NCI-H2227 (cell line): ENCODE measurements around the gene SUPT4H1.

ENCODE experiments used
- DNase-seq: peaks from one replicate; lab custom pipeline; 2025; ENCODE audit not compliant: unreplicated experiment; lab: John Stamatoyannopoulos, UW

The SUPT4H1 gene

DNA sequence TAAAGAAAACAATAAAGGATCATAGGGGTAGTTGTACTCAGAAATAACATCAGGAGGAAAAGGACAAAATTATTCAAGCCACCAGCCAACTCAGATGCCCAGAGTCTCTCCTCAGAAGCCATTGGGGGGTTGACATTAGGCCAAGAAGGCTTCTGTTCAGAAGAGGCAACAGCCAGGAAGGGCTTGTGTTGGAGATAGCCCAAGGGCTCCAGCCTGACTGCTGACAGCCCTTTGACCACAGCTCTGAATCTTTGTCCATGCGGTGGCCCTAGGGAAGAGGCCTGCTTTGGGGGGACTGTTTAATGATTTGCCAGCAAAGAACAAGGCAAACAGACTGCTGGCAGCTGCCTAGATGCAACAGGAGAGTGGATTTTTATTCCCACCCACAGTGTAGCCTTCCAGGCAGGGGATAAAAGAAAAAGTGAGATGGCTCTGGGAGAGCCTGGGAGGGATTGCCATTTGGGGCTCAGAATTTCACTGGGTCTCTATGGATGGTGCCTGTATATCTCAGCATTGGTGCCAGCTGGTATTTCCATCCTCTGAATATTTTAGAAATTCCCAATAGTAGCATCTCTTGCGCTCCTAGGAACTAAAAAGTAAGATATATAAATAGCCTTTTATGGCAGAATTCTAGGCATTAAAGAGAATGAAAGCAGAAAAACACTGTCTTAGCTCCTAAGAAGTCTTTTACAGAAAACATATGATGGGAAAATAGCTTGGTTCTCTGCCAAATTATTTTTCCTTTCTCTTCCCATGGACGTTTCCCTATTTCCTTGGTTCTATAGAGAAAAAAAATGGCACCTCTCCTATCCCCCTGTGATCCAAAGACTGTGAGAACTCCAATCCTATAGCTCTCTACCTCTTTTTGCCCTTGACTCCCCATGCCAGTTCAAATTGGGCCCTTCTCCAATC is 29.4 kb upstream of the SUPT4H1 start:
- DNase-seq = no peak

- no peak for DNase-seq
Measured at GRCh38 chr17:58380207-58381123, 28.5 kb upstream of the SUPT4H1 start.

- no peak for DNase-seq
Measured at GRCh38 chr17:58379511-58379824, 27.5 kb upstream of the SUPT4H1 start.

GRCh38 chr17:58378733-58379510 is 26.9 kb upstream of the SUPT4H1 start:
- no peak for DNase-seq

- no peak for DNase-seq
Measured at GRCh38 chr17:58377661-58378060, 25.7 kb upstream of the SUPT4H1 start.

GRCh38 chr17:58377093-58377601 is 25.1 kb upstream of the SUPT4H1 start:
- no peak for DNase-seq

GRCh38 chr17:58376472-58377000 is 24.5 kb upstream of the SUPT4H1 start:
- DNase-seq = no peak

DNA sequence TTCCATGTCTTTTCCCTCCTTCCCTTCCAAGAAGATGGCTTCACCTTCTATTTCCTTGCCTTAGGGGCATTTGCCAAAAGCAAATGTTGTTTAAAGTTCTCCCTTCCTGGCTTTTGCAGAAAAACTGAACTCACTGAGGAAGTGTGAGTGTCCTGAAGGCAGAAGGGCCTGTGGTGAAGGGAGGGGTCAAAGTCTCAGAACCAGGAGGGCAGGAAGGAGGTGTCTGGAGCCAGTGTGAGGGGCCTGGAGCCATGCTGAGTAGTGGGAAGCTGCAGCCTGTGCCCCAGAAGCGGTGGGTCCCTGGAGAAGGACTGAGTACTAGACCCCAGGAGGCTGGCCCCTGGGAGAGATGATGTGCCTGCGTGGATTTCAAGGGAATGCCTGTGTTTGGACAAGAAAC is 23.8 kb upstream of the SUPT4H1 start:
- no peak for DNase-seq

DNA sequence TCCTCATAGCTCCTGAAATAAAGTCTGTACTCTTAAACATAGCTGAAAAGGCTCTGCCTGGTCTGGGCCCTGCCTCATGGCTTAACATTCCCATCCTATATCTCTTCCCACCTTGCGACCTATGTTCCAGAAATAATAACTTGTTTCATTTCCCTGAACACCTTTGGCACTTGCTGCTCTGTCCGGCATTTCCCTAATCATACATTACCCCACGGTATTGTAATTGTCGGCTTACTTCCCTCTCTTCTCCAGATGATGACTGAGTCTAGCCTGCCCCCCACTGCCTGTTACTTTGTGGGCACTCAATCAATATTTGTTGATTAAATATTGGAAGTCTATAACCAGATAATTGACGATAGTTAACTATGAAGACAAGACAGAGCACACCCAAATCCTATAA is 23.3 kb upstream of the SUPT4H1 start:
- DNase-seq = no peak

GRCh38 chr17:58373923-58374322 is 21.9 kb upstream of the SUPT4H1 start:
- DNase-seq = no peak

DNA sequence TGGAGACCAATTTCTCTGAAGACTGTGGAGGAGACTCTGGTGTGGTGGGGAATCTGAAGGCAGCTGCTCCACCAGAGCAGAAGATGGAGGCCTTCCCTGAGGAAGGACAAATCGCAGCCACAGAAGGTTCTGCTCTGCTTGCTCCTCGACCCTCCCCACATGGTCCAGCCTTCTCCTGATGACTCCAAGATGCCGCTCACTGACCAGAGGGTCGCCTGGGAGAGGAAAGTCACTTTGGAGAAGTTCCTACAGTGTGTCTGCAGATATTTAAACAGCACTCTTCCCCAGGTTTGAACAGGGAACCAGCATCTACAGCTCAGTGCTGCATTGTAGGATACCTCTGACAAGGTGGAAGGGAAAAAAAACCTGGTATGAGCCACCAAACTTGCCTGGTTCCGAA is 21.0 kb upstream of the SUPT4H1 start:
- DNase-seq = no peak

DNA sequence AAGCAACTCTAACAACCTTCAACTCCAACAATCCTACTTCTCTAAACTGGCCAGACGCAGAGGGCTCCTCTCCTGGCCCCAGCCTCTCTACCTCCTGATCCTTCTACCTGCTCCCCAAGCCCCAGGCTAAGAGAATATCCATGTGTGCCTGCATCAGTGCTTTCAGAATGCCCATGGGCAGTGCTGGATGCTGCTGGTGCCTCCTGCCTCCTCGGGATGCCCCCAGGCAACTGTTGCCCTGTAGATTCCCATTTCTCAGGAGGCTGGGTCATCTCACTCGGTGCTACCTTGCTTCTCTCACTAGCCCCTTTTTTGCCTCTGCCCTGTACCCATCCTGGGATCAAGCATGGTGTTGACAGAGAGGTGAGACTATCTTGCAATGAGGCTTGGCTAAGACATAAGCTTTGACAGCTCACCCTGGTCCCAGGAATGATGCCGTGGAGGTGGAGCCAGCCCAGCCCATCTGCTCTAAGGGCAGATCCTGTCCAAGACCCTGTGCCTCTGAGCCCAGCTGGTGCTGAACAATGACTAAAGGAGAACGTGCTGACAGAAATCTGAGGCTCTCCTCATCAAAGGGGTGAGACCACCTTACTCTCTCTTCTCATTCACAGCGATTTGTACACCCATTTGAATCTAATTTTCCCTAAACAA is 19.4 kb upstream of the SUPT4H1 start:
- no peak for DNase-seq

DNA sequence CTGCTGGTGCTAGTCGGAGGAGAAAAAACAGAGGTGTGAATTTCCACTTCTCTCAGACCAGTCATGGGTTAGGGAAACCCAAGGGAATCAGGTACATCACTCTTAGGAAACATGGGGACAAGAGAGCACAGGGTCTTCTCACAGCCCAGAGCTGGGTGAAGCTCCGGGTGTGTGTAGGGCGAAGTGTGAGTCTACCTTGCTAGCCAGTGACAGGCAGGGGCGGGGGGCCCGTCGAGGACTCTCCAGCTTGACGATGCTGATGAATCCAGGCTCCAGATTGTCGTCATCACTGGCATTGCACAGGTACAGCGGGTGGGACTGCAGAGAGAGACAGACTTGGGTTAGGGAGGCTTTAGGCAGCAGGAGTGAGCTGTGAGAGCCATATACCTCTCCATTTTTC is 18.7 kb upstream of the SUPT4H1 start:
- DNase-seq = no peak

DNA sequence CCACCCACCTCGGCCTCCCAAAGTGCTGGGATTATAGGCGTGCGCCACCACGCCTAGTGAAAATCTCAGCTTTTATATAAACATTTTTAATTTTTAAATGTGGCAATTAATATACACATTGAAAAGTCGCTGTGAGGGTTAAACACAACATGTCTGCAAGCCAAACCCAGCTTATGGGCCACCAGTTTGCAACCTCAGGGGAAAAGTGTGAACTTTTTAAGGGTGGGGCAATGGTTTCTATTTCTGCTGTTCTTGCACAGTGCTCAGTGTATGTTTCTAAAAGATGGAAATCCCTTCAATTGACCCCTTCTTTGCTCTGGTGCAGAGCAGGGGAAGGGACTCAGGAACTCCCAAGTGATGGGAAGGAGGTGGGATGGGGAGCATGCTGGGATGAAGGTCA is 18.3 kb upstream of the SUPT4H1 start:
- DNase-seq = no peak

- DNase-seq = no peak
Measured at GRCh38 chr17:58369214-58370031, 17.4 kb upstream of the SUPT4H1 start.

GRCh38 chr17:58368860-58369213 is 16.8 kb upstream of the SUPT4H1 start:
- no peak for DNase-seq

- DNase-seq = no peak
Measured at GRCh38 chr17:58367461-58367860, 15.5 kb upstream of the SUPT4H1 start.

- DNase-seq = no peak
Measured at GRCh38 chr17:58365980-58366595, 14.1 kb upstream of the SUPT4H1 start.
